Ovary (tissue), 3 donors: ENCODE results near the gene LRRIQ4.

Source experiments
- EP300 ChIP-seq: sonication (generic); formaldehyde crosslinking; IDR thresholded peaks from one replicate; pipeline ENCODE4 v1.6.1; 2017; ENCODE audit warnings: antibody characterized with exemption
- POLR2A ChIP-seq: fragments of 450-650 bp; IDR thresholded peaks from one replicate; pipeline ENCODE4 v1.6.1; 2017; ENCODE audit warnings: antibody characterized with exemption, mild to moderate bottlenecking, moderate library complexity
- TF ChIP-seq, protein P1 (sequence below), 3 donors: fragments of 450-650 bp in 2 of 3; fragments of 200-600 bp in 1 of 3; IDR thresholded peaks; one replicate each; pipeline versions ENCODE4 v1.5.1 to v1.8.0; 2016 to 2022; ENCODE audit warnings: antibody characterized with exemption in 3 of 3, mild to moderate bottlenecking in 1 of 3
- donor health status: DM: no; HTN: no; CAD: no.

DNA sequence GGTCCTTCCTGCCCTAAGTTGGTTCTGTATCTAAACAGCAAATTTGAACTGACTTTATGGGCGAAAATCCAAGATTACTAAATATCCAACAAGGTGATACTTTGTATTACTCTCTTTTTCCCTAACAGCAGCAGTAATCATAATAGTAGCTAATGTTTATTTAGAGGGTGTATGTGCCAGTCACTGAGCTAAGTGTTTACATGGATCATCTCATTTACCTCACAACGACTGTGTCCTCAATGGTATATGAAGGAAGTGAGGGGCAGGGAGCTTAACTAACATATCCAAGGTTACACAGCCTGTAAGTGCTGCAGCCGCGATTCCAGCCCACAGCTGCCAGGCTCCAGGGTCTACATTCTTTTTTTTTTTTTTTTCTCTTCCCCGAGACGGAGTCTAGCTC is 10.3 kb downstream of the LRRIQ4 start:
- TF ChIP-seq POLR2A (no peak), EP300 (no peak)
- TF ChIP-seq, protein P1, sequence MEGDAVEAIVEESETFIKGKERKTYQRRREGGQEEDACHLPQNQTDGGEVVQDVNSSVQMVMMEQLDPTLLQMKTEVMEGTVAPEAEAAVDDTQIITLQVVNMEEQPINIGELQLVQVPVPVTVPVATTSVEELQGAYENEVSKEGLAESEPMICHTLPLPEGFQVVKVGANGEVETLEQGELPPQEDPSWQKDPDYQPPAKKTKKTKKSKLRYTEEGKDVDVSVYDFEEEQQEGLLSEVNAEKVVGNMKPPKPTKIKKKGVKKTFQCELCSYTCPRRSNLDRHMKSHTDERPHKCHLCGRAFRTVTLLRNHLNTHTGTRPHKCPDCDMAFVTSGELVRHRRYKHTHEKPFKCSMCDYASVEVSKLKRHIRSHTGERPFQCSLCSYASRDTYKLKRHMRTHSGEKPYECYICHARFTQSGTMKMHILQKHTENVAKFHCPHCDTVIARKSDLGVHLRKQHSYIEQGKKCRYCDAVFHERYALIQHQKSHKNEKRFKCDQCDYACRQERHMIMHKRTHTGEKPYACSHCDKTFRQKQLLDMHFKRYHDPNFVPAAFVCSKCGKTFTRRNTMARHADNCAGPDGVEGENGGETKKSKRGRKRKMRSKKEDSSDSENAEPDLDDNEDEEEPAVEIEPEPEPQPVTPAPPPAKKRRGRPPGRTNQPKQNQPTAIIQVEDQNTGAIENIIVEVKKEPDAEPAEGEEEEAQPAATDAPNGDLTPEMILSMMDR (IDR thresholded peaks at IDR 0.05), result no peak
